PC-3 (cell line): ENCODE data around the gene TCERG1. TPM values are rescaled to one million over a fixed set of nuclear protein-coding genes. Genes with fewer than 3 reads are reported as not detected.

Source experiments
- ATAC-seq: fragments of 200-7000 bp; cut with Tn5 transposase; 2 replicates; pipeline ENCODE4 v1.9.1; 2020; ENCODE audit warnings: mild to moderate bottlenecking, moderate library complexity
- BruUV-seq: library from RNA; stranded (reverse); fragments of 400-500 nt; replicated peaks from 2 replicates; lab custom pipeline; 2021; lab: Mats Ljungman, UMichigan
- CTCF ChIA-PET: fragments of 300-600 bp; sonication (Branson Sonifier 250); formaldehyde crosslinking; loops from one replicate; lab custom pipeline; 2022; ENCODE audit warnings: antibody characterized with exemption; lab: Charles Lee
- POLR2A ChIA-PET: fragments of 300-600 bp; sonication (Branson Sonifier 250); formaldehyde crosslinking; loops from one replicate; lab custom pipeline; 2022; ENCODE audit warnings: antibody characterized with exemption; ENCODE audit not compliant: unreplicated experiment; lab: Charles Lee
- DNase-seq: peaks from one replicate; pipeline ENCODE4 v3.0.0-alpha.2; 2015
- H2AFZ ChIP-seq: fragments of 300-600 bp; sonication (generic); 2 replicates; pipeline ENCODE4 v1.6.0; 2016; ENCODE audit warnings: antibody characterized with exemption, low read length
- H3F3A ChIP-seq: fragments of 300-600 bp; sonication (generic); one replicate; pipeline ENCODE4 v1.6.0; 2017; ENCODE audit warnings: antibody characterized with exemption, low read length, control low read depth, mild to moderate bottlenecking; ENCODE audit not compliant: unreplicated experiment
- H3K27ac ChIP-seq: fragments of 300-600 bp; sonication (generic); 2 replicates; pipeline ENCODE4 v1.5.1; 2016; ENCODE audit warnings: mild to moderate bottlenecking, low read length
- H3K27me3 ChIP-seq: fragments of 300-600 bp; sonication (generic); 2 replicates; pipeline ENCODE4 v1.6.1; 2016; ENCODE audit warnings: low read length, mixed read lengths
- H3K36me3 ChIP-seq: fragments of 300-600 bp; sonication (generic); 2 replicates; pipeline ENCODE4 v1.6.1; 2016; ENCODE audit warnings: low read depth, mixed run types, low read length, mixed read lengths
- H3K4me1 ChIP-seq: fragments of 300-600 bp; sonication (generic); 2 replicates; pipeline ENCODE4 v1.5.1; 2016; ENCODE audit warnings: low read length; ENCODE audit not compliant: insufficient read depth
- H3K4me2 ChIP-seq: fragments of 300-600 bp; sonication (generic); 2 replicates; pipeline ENCODE4 v1.6.0; 2016; ENCODE audit warnings: low read length
- H3K4me3 ChIP-seq: fragments of 300-600 bp; sonication (generic); 2 replicates; pipeline ENCODE4 v1.5.1; 2016; ENCODE audit warnings: mild to moderate bottlenecking, low read length, mixed read lengths
- H3K79me2 ChIP-seq: fragments of 300-600 bp; sonication (generic); 2 replicates; pipeline ENCODE4 v1.6.1; 2017; ENCODE audit warnings: low read length, mixed read lengths
- H3K9ac ChIP-seq: fragments of 300-600 bp; sonication (generic); 2 replicates; pipeline ENCODE4 v1.6.0; 2016; ENCODE audit warnings: mild to moderate bottlenecking, low read length
- H3K9me2 ChIP-seq: fragments of 300-600 bp; sonication (generic); replicated peaks from 2 replicates; pipeline ENCODE4 v1.6.1; 2016; ENCODE audit warnings: mixed run types, low read length, mixed read lengths
- H3K9me3 ChIP-seq: fragments of 300-600 bp; sonication (generic); 2 replicates; pipeline ENCODE4 v1.6.1; 2016; ENCODE audit warnings: low read length, mixed read lengths
- H4K20me1 ChIP-seq: fragments of 300-600 bp; sonication (generic); 2 replicates; pipeline ENCODE4 v1.6.1; 2016; ENCODE audit warnings: low read length, mixed read lengths
- EZH2 ChIP-seq: fragments of 300-600 bp; sonication (generic); IDR thresholded peaks from one replicate; pipeline ENCODE4 v1.6.1; 2017; ENCODE audit warnings: antibody characterized with exemption, mild to moderate bottlenecking, low read length; ENCODE audit not compliant: unreplicated experiment
- EZH2phosphoT487 ChIP-seq: fragments of 300-600 bp; sonication (generic); IDR thresholded peaks from 2 replicates; pipeline ENCODE4 v1.6.1; 2018; ENCODE audit warnings: mild to moderate bottlenecking, antibody characterized with exemption, low read length, borderline replicate concordance
- intact Hi-C: fragments of 100-400 bp; cut with micrococcal nuclease; formaldehyde crosslinking; loops from 2 replicates; pipeline ENCODE4 v1.9.0; 2023
- total RNA-seq: library from RNA; depleted of rRNA; stranded (reverse); fragments of >200 nt; gene quantifications from 2 replicates; pipeline ENCODE4 v1.2.3, GENCODE V29; 2014
- TF ChIP-seq, protein P1 (sequence below): fragments of 300-600 bp; sonication (generic); conservative IDR thresholded peaks from 2 replicates; pipeline ENCODE4 v1.5.1; 2017; ENCODE audit warnings: antibody characterized with exemption, low read depth, mild to moderate bottlenecking, low read length

TCERG1 gene
- total RNA-seq, 1 experiment from 2014 or later: 96.9 TPM

DNA sequence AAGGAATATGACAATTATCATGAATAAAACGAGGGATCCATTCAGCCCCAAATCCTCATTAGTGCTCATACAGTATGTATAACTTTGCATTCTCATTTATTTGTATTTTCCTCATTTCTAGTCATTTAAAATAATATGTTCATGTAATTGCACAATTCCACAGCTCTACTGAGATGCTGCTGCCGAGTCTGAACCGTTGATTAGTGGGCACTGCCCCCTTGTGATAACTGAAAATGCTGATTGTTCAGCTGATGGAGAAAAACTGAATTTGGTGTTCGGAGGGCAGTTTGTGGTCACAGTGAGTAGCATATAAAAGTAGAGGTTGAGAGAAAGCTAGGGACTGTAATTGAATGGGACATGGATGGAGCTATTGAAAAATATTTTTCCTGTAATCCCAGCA is 81.1 kb downstream of the TCERG1 start:
- TF ChIP-seq EZH2: no peak
- TF ChIP-seq, protein P1, sequence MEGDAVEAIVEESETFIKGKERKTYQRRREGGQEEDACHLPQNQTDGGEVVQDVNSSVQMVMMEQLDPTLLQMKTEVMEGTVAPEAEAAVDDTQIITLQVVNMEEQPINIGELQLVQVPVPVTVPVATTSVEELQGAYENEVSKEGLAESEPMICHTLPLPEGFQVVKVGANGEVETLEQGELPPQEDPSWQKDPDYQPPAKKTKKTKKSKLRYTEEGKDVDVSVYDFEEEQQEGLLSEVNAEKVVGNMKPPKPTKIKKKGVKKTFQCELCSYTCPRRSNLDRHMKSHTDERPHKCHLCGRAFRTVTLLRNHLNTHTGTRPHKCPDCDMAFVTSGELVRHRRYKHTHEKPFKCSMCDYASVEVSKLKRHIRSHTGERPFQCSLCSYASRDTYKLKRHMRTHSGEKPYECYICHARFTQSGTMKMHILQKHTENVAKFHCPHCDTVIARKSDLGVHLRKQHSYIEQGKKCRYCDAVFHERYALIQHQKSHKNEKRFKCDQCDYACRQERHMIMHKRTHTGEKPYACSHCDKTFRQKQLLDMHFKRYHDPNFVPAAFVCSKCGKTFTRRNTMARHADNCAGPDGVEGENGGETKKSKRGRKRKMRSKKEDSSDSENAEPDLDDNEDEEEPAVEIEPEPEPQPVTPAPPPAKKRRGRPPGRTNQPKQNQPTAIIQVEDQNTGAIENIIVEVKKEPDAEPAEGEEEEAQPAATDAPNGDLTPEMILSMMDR: peak; percentile 47
- ATAC-seq (peak; percentile 44; the same call in 1 of the 2 replicates), DNase-seq (peak; percentile 29)
- no peaks in the 10 kb centered on the region for H3F3A ChIP-seq
- ChIA-PET POLR2A (interaction anchor here (0.7 kb wide), 1 partner anchor 70 kb away, joined by 3 read pairs; no protein-coding TSS in a partner anchor), CTCF (interaction anchor here (1.0 to 1.1 kb wide), 2 partner anchors 64 to 82 kb away, joined by 3 to 4 read pairs; no protein-coding TSS in a partner anchor)
- H2AFZ ChIP-seq: no peak overlapping the region
- H4K20me1 ChIP-seq: no peaks in the 10 kb centered on the region
- no peak overlapping the region for H3K4me3 ChIP-seq
- intact Hi-C loops: loop anchor here (1.0 to 2.0 kb wide), 2 partner anchors 62 to 81 kb away; partner anchors contain the start of gene TCERG1
- H3K79me2 ChIP-seq: no peaks in the 10 kb centered on the region
- H3K27me3 ChIP-seq: peaks cover 19% of the 10 kb centered on the region; the same call in 1 of the 2 replicates
- H3K36me3 ChIP-seq: no peaks in the 10 kb centered on the region
- H3K4me1 ChIP-seq: no peaks in the 10 kb centered on the region
- BruUV-seq: no TSS peak
- no peaks in the 10 kb centered on the region for H3K9me3 ChIP-seq
- H3K4me2 ChIP-seq: no peak overlapping the region
- H3K9ac ChIP-seq: no peak overlapping the region
- no peak overlapping the region for H3K27ac ChIP-seq
- no peaks in the 10 kb centered on the region for H3K9me2 ChIP-seq

DNA sequence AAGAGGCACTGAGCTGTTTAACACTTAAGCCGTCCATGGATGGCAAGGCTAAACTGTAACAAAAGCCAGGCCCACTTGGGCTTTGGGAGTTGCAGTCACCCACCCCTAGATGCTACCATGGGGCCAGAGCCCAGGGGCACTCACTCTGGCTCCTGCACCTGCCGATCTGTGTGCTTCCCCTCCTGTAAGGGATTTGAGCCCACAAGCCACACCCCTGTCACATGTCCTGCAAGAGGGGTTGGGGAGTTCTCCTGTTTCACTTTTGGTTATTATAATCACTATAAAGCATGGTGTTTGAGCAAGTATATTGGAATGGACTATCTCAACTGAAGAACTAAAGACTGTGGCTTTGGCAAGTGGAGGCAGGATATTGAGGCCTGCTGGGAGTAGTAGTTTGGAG is 82.9 kb downstream of the TCERG1 start:
- no TSS peak for BruUV-seq
- POLR2A ChIA-PET: no interaction called here
- no peak overlapping the region for H3K27ac ChIP-seq
- CTCF ChIA-PET: no interaction called here
- H3K36me3 ChIP-seq: no peaks in the 10 kb centered on the region
- no peaks in the 10 kb centered on the region for H3K9me3 ChIP-seq
- no peak overlapping the region for H2AFZ ChIP-seq
- no peaks in the 10 kb centered on the region for H3K4me1 ChIP-seq
- H4K20me1 ChIP-seq: no peaks in the 10 kb centered on the region
- no peak overlapping the region for H3K9ac ChIP-seq
- intact Hi-C loops: loop anchor here (2.0 kb wide), 1 partner anchor 83 kb away; the partner anchor contains the start of gene TCERG1
- no peak overlapping the region for H3K4me3 ChIP-seq
- peaks cover 9% of the 10 kb centered on the region; the same call in 1 of the 2 replicates for H3K27me3 ChIP-seq
- no peaks in the 10 kb centered on the region for H3K79me2 ChIP-seq
- no peaks in the 10 kb centered on the region for H3F3A ChIP-seq
- no peak overlapping the region for H3K4me2 ChIP-seq
- TF ChIP-seq, protein P1: no peak
- TF ChIP-seq EZH2 (no peak), EZH2phosphoT487 (no peak)
- no peak for ATAC-seq
- H3K9me2 ChIP-seq: no peaks in the 10 kb centered on the region
- DNase-seq: no peak

DNA sequence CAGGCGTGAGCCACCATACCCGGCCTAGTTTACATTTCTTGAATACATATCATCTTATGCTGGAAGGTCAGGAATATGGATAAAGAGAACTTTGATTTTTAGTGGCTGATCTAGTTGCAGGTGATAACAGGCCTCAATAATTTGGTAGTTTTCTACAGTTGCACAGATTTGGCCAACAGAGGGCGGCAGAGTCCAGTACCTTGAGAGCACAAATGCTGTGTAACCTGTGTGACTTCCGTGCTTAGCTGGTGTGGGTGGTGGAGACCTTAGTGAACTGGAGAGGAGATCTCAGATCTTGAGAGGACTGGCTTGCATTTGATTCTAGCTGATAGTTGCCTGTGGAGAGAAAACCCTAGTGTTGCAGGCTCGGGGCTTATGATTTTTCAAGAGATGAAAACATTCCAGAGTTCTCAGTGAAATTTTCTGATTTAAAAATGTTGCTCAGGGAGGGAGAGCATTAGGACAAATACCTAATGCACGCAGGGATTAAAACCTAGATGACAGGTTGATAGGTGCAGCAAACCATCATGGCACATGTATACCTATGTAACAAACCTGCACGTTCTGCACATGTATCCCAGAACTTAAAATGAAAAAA is 86.2 kb downstream of the TCERG1 start:
- ChIA-PET POLR2A (no interaction called here), CTCF (interaction anchor here (0.6 to 0.7 kb wide), 3 partner anchors 9 to 655 kb away, joined by 4 to 12 read pairs (median 9); no protein-coding TSS in a partner anchor)
- H3K4me3 ChIP-seq: no peak overlapping the region
- H3K27me3 ChIP-seq: no peaks in the 10 kb centered on the region
- H3K36me3 ChIP-seq: no peaks in the 10 kb centered on the region
- no peaks in the 10 kb centered on the region for H3F3A ChIP-seq
- no peaks in the 10 kb centered on the region for H3K79me2 ChIP-seq
- no peak overlapping the region for H3K9ac ChIP-seq
- BruUV-seq: no TSS peak
- H2AFZ ChIP-seq: peak overlapping the region; percentile 58
- no peak overlapping the region for H3K27ac ChIP-seq
- ATAC-seq: peak; percentile 95
- DNase-seq: peak; percentile 93
- H4K20me1 ChIP-seq: no peaks in the 10 kb centered on the region
- no peak for TF ChIP-seq EZH2phosphoT487
- TF ChIP-seq, protein P1: peak; percentile 97
- H3K4me1 ChIP-seq: no peaks in the 10 kb centered on the region
- intact Hi-C loops: loop anchor here (1.0 kb wide), 2 partner anchors 433 to 655 kb away; no protein-coding TSS in a partner anchor
- no peaks in the 10 kb centered on the region for H3K9me2 ChIP-seq
- H3K4me2 ChIP-seq: no peak overlapping the region; the same call in 1 of the 2 replicates
- H3K9me3 ChIP-seq: no peaks in the 10 kb centered on the region
